Breast epithelium (tissue), 4 donors: ENCODE results near the gene RBM33. TPM values are rescaled to one million over a fixed set of nuclear protein-coding genes. Genes with fewer than 3 reads are reported as not detected.

Experiments used
- DNase-seq, 2 donors: peaks; one replicate each; pipeline ENCODE4 v3.0.0-alpha.2; 2019; ENCODE audit warnings: low spot score in 2 of 2
- H3K27ac ChIP-seq, 2 donors: fragments of 200-600 bp; sonication (generic) in 1 of 2; one replicate each; pipeline ENCODE4 v1.5.1; 2016 to 2019; ENCODE audit warnings: mild to moderate bottlenecking in 1 of 2
- H3K27me3 ChIP-seq, 2 donors: fragments of 200-600 bp; sonication (generic) in 1 of 2; one replicate each; pipeline versions ENCODE4 v1.5.1 to v1.6.0; 2017 to 2019; ENCODE audit warnings: control low read depth in 1 of 2, mild to moderate bottlenecking in 1 of 2
- H3K36me3 ChIP-seq: fragments of 200-600 bp; one replicate; pipeline ENCODE4 v1.5.1; 2019
- H3K4me1 ChIP-seq, 2 donors: fragments of 200-600 bp; sonication (generic); one replicate each; pipeline ENCODE4 v1.5.1; 2016 to 2019; ENCODE audit warnings: control low read depth in 1 of 2
- H3K4me3 ChIP-seq, 3 donors: fragments of 200-600 bp; sonication (generic); 1 replicate in 2 of 3; 2 replicates in 1 of 3; pipeline ENCODE4 v1.5.1; 2016 to 2019; ENCODE audit warnings: mild to moderate bottlenecking in 3 of 3, moderate library complexity in 2 of 3
- H3K9me3 ChIP-seq, 2 donors: fragments of 200-600 bp; sonication (generic) in 1 of 2; one replicate each; pipeline ENCODE4 v1.5.1; 2016 to 2019; ENCODE audit warnings: control low read depth in 1 of 2
- POLR2A ChIP-seq: fragments of 450-650 bp; IDR thresholded peaks from one replicate; pipeline ENCODE4 v1.6.1; 2016; ENCODE audit warnings: antibody characterized with exemption, mild to moderate bottlenecking, moderate library complexity
- POLR2AphosphoS5 ChIP-seq, 3 donors: sonication (generic); formaldehyde crosslinking; IDR thresholded peaks; one replicate each; pipeline ENCODE4 v1.6.1; 2017; ENCODE audit warnings: antibody characterized with exemption in 3 of 3
- intact Hi-C: fragments of 100-400 bp; cut with DNase I; formaldehyde crosslinking; loops from one replicate; pipeline ENCODE4 v1.15.1; 2023; ENCODE audit warnings: low total_unique reads
- total RNA-seq, 3 donors: library from RNA; depleted of rRNA; stranded (reverse); fragments of >200 nt; gene quantifications; one replicate each; pipeline ENCODE4 v1.1.0, GENCODE V29; 2016
- TF ChIP-seq, protein P1 (sequence below), 3 donors: fragments of 450-650 bp; IDR thresholded peaks; one replicate each; pipeline ENCODE4 v1.5.1; 2016 to 2017; ENCODE audit warnings: antibody characterized with exemption in 3 of 3, mild to moderate bottlenecking in 3 of 3, moderate library complexity in 3 of 3

The RBM33 gene
- total RNA-seq, 3 donors from 2014 or later, result 34.9 to 58.8 (median 46.5) TPM

- Histone ChIP-seq H3K4me3 (no peak overlapping the region), H3K4me1 (peaks cover 0 to 3% of the 10 kb centered on the region in 2 donors), H3K27ac (no peak overlapping the region), H3K27me3 (no peaks in the 10 kb centered on the region), H3K36me3 (no peaks in the 10 kb centered on the region), H3K9me3 (peaks cover 10 to 14% of the 10 kb centered on the region in 2 donors)
- intact Hi-C loops, result no loop called here
- TF ChIP-seq, protein P1, sequence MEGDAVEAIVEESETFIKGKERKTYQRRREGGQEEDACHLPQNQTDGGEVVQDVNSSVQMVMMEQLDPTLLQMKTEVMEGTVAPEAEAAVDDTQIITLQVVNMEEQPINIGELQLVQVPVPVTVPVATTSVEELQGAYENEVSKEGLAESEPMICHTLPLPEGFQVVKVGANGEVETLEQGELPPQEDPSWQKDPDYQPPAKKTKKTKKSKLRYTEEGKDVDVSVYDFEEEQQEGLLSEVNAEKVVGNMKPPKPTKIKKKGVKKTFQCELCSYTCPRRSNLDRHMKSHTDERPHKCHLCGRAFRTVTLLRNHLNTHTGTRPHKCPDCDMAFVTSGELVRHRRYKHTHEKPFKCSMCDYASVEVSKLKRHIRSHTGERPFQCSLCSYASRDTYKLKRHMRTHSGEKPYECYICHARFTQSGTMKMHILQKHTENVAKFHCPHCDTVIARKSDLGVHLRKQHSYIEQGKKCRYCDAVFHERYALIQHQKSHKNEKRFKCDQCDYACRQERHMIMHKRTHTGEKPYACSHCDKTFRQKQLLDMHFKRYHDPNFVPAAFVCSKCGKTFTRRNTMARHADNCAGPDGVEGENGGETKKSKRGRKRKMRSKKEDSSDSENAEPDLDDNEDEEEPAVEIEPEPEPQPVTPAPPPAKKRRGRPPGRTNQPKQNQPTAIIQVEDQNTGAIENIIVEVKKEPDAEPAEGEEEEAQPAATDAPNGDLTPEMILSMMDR (IDR thresholded peaks at IDR 0.05), result no peak
- TF ChIP-seq POLR2A, result no peak
- no peak for TF ChIP-seq POLR2AphosphoS5 (IDR thresholded peaks at IDR 0.05)
- no peak for DNase-seq
Measured at GRCh38 chr7:155640629-155641028, 3.8 kb upstream of the RBM33 start.

DNA sequence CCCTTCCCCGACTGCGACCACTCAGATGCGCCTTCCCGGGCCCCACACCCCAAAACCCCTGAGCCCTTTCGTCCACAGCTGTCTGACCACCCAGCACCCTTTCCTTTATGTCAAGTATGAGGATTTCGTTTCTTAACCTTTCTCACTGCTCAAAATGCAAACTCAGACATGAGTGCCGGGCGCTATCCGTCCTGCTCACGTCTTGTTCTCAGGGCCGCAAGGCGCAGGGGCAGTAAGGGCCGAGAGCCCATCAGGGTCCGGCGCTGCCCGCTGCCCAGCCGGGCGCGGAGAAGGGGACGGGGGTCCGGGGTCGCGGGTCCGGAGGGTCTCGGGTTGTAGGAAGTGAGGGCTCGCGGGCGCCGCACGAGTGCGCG is 670 bp upstream of the RBM33 start:
- H3K27ac ChIP-seq, result peak overlapping the region; percentile 98 to 99
- intact Hi-C loops, result no loop called here
- H3K4me3 ChIP-seq, result peak overlapping the region; percentile 97 to 100 (median 100)
- H3K36me3 ChIP-seq, result no peaks in the 10 kb centered on the region
- TF ChIP-seq, protein P1 (IDR thresholded peaks at IDR 0.05), result no peak
- TF ChIP-seq POLR2AphosphoS5 (IDR thresholded peaks at IDR 0.05) (no peak), POLR2A (no peak)
- DNase-seq, result no peak
- peaks cover 6 to 9% of the 10 kb centered on the region in 2 donors for H3K9me3 ChIP-seq
- no peaks in the 10 kb centered on the region for H3K27me3 ChIP-seq
- H3K4me1 ChIP-seq, result peaks cover 3 to 6% of the 10 kb centered on the region in 2 donors

- Histone ChIP-seq H3K4me3 (peak overlapping the region; percentile 97 to 100 (median 100)), H3K36me3 (no peaks in the 10 kb centered on the region), H3K4me1 (peaks cover 3 to 6% of the 10 kb centered on the region in 2 donors), H3K27ac (peak overlapping the region; percentile 98 to 99), H3K9me3 (peaks cover 18 to 21% of the 10 kb centered on the region in 2 donors), H3K27me3 (no peaks in the 10 kb centered on the region)
- intact Hi-C loops, result no loop called here
- TF ChIP-seq POLR2A (no peak), POLR2AphosphoS5 (IDR thresholded peaks at IDR 0.05) (no peak)
- TF ChIP-seq, protein P1 (IDR thresholded peaks at IDR 0.05), result no peak
- peak in 1 of 2 donors; percentile 32 for DNase-seq
Measured at GRCh38 chr7:155644971-155645509, 579 bp downstream of the RBM33 start.

GRCh38 chr7:155645662-155646061 is 1.2 kb downstream of the RBM33 start:
- no peaks in the 10 kb centered on the region for H3K36me3 ChIP-seq
- no peak for TF ChIP-seq POLR2A
- TF ChIP-seq, protein P1 (IDR thresholded peaks at IDR 0.05), result no peak
- TF ChIP-seq POLR2AphosphoS5 (IDR thresholded peaks at IDR 0.05), result no peak
- H3K27me3 ChIP-seq, result no peaks in the 10 kb centered on the region
- no peak for DNase-seq
- intact Hi-C loops, result no loop called here
- peaks cover 19 to 26% of the 10 kb centered on the region in 2 donors for H3K9me3 ChIP-seq
- H3K27ac ChIP-seq, result no peak overlapping the region
- H3K4me3 ChIP-seq, result peak overlapping the region; percentile 97 to 100 (median 100)
- peaks cover 3 to 6% of the 10 kb centered on the region in 2 donors for H3K4me1 ChIP-seq

- H3K4me1 ChIP-seq, result peaks cover 3 to 6% of the 10 kb centered on the region in 2 donors
- no peak overlapping the region for H3K4me3 ChIP-seq
- H3K27ac ChIP-seq, result no peak overlapping the region
- intact Hi-C loops, result no loop called here
- H3K36me3 ChIP-seq, result no peaks in the 10 kb centered on the region
- TF ChIP-seq, protein P1 (IDR thresholded peaks at IDR 0.05), result no peak
- TF ChIP-seq POLR2AphosphoS5 (IDR thresholded peaks at IDR 0.05) (no peak), POLR2A (no peak)
- DNase-seq, result no peak
- H3K9me3 ChIP-seq, result peaks cover 19 to 26% of the 10 kb centered on the region in 2 donors
- H3K27me3 ChIP-seq, result no peaks in the 10 kb centered on the region
Measured at GRCh38 chr7:155646669-155647068, 2.2 kb downstream of the RBM33 start.
